WI38 (cell line): ENCODE data around the gene RALY.

ENCODE experiments used
- H3K4me3 ChIP-seq: 2 replicates; pipeline ENCODE4 v1.5.1; 2011; ENCODE audit warnings: low read depth, mild to moderate bottlenecking, control low read depth, low read length
- TF ChIP-seq, protein P1 (sequence below): IDR thresholded peaks from 2 replicates; pipeline ENCODE4 v1.5.1; 2012; ENCODE audit warnings: low read depth, mild to moderate bottlenecking, control low read depth, low read length

Gene RALY

GRCh38 chr20:34069341-34070078 lies 75.8 kb downstream of the RALY start:
- TF ChIP-seq, protein P1, sequence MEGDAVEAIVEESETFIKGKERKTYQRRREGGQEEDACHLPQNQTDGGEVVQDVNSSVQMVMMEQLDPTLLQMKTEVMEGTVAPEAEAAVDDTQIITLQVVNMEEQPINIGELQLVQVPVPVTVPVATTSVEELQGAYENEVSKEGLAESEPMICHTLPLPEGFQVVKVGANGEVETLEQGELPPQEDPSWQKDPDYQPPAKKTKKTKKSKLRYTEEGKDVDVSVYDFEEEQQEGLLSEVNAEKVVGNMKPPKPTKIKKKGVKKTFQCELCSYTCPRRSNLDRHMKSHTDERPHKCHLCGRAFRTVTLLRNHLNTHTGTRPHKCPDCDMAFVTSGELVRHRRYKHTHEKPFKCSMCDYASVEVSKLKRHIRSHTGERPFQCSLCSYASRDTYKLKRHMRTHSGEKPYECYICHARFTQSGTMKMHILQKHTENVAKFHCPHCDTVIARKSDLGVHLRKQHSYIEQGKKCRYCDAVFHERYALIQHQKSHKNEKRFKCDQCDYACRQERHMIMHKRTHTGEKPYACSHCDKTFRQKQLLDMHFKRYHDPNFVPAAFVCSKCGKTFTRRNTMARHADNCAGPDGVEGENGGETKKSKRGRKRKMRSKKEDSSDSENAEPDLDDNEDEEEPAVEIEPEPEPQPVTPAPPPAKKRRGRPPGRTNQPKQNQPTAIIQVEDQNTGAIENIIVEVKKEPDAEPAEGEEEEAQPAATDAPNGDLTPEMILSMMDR, result peak; percentile 74
- no peak overlapping the region for H3K4me3 ChIP-seq

GRCh38 chr20:34070079-34070439 lies 76.3 kb downstream of the RALY start:
- no peak overlapping the region for H3K4me3 ChIP-seq
- TF ChIP-seq, protein P1, result no peak

DNA sequence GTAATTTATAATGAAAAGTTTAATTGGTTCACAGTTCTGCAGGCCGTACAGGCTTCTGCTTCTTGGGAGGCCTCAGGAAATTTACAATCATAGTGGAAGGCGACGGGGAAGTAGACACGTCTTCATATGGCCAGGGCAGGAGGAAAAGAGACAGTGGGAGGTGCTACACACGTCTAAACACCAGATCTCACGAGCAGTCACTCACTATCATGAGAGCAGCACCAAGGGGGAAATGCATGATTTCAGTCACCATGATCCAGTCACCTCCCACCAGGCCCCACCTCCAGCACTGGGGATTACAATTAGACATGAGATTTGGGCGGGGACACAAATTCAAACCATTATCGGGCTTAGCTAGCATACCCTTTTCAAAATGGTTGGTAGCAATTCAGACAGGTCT lies 77.1 kb downstream of the RALY start:
- TF ChIP-seq, protein P1, result no peak
- H3K4me3 ChIP-seq, result no peak overlapping the region

- no peak overlapping the region for H3K4me3 ChIP-seq
Observed at GRCh38 chr20:34072076-34072475, 78.4 kb downstream of the RALY start.

GRCh38 chr20:34072778-34073177 lies 79.1 kb downstream of the RALY start:
- H3K4me3 ChIP-seq, result no peak overlapping the region
- TF ChIP-seq, protein P1, result no peak

More at GRCh38 chr20:34072076-34072475, 78.4 kb downstream of the RALY start:
- TF ChIP-seq, protein P1, result no peak

DNA sequence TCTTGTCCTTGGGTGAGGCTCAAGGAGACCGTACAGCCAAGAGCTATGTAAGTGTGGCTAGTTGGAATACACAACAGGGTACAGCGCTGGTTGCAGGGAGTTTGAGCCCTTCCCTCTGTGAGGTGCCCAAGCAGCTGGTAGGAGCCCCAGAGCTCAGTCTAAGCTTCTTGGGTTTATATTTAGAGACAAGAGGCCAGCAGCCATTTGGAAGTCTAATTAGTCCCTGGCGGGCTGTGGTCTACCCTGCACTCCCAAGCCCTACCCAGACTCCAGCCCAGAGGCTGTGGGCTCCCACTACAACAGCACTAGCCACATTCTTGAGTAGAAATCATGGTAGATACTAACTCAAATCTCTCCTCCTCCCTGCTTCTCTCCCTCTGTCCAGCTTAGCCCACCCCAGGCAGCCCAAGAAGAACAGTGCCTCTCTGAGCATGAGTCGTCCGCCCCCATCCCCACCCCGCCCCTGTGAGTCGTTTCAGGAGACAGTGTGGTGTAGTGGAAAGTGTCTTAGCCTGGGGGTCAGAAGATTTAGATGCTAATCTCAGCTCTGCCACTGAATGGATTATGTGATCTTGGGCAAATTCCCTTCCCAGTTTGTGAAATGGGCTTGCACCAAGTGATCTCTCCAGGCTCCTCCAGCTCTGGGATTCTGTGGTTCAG lies 80.5 kb downstream of the RALY start:
- TF ChIP-seq, protein P1, result no peak
- H3K4me3 ChIP-seq, result no peak overlapping the region

GRCh38 chr20:34075647-34076046 lies 81.9 kb downstream of the RALY start:
- H3K4me3 ChIP-seq, result no peak overlapping the region
- TF ChIP-seq, protein P1, result no peak
